ENCODE data around the gene LIMD2. TPM values are rescaled to one million over a fixed set of nuclear protein-coding genes. Genes with fewer than 3 reads are reported as not detected.

LIMD2 gene
- total RNA-seq, 1 experiment from 2014 or later: 93.5 TPM

GRCh38 chr17:63689479-63689878 lies 10.4 kb downstream of the LIMD2 start:
- H3K9ac ChIP-seq (ENCODE audit: extremely low read depth, insufficient read length, low read length): no peak overlapping the region
- H3K27me3 ChIP-seq (ENCODE audit: insufficient read depth, low read length): no peaks in the 10 kb centered on the region
- no peaks in the 10 kb centered on the region for H4K20me1 ChIP-seq (ENCODE audit: control insufficient read depth, insufficient read depth, insufficient read length)
- H3K79me1 ChIP-seq (ENCODE audit: insufficient read depth, low read depth, low read length, poor library complexity, severe bottlenecking): no peaks in the 10 kb centered on the region
- no peak overlapping the region for H3K4ac ChIP-seq (ENCODE audit: low read depth, low read length)
- peaks cover under 1 to 5% of the 10 kb centered on the region in 2 experiments; a peak in 2 of 4 replicates for H3K4me1 Mint-ChIP-seq
- H2BK20ac ChIP-seq (ENCODE audit: low read depth, low read length, poor library complexity, severe bottlenecking): no peak overlapping the region
- H3K27ac ChIP-seq (ENCODE audit: insufficient read length, low read depth, low read length): no peak overlapping the region
- no peak overlapping the region for H4K91ac ChIP-seq (ENCODE audit: insufficient read length, low read depth, low read length)
- TF ChIP-seq CTCF (conservative IDR thresholded peaks at IDR 0.05): no peak
- H4K8ac ChIP-seq (replicated peaks; ENCODE audit: insufficient read length, low read depth, low read length): no peak overlapping the region
- H2BK12ac ChIP-seq (ENCODE audit: insufficient read length, low read depth, low read length): no peak overlapping the region
- H3K79me2 ChIP-seq (ENCODE audit: insufficient read depth, low read length): no peaks in the 10 kb centered on the region
- no peak overlapping the region for H3K56ac ChIP-seq (ENCODE audit: insufficient read length, low read depth, low read length)
- H3K23me2 ChIP-seq (ENCODE audit: insufficient read length, low read depth, low read length, poor library complexity, severe bottlenecking): no peaks in the 10 kb centered on the region
- H3K36me3 Mint-ChIP-seq (ENCODE audit: insufficient read depth in 1 of 3, low read depth in 3 of 3): peaks cover 7 to 38% (median 30%) of the 10 kb centered on the region in 3 experiments
- no peak overlapping the region for H3K14ac ChIP-seq (ENCODE audit: insufficient read depth, low read length)
- H2BK15ac ChIP-seq (ENCODE audit: low read depth, low read length): no peak overlapping the region
- H3K4me3 Mint-ChIP-seq: no peak overlapping the region
- H3K27ac Mint-ChIP-seq: no peak overlapping the region
- no peak overlapping the region for H3K4me2 ChIP-seq (ENCODE audit: insufficient read depth, insufficient read length, low read length)
- H3K9me3 Mint-ChIP-seq: no peaks in the 10 kb centered on the region
- no peak overlapping the region for H2BK120ac ChIP-seq (ENCODE audit: low read depth, low read length, poor library complexity, severe bottlenecking)
- H3T11ph ChIP-seq (ENCODE audit: low read length): no peak overlapping the region
- H2AFZ ChIP-seq (ENCODE audit: low read length): no peak overlapping the region
- no CpG with 5 or more reads among the region's 14 CpGs for WGBS (ENCODE audit: extremely low coverage, insufficient read length, low lambda C conversion rate)
- H3K23ac ChIP-seq (ENCODE audit: insufficient read length, low read depth, low read length): no peak overlapping the region
- no peak overlapping the region for H3K18ac ChIP-seq (ENCODE audit: insufficient read length, low read depth, low read length)
- no peaks in the 10 kb centered on the region for H3K9me3 ChIP-seq (ENCODE audit: control insufficient read depth, low read depth, low read length)
- no peak for DNase-seq
- no peaks in the 10 kb centered on the region for H3K27me3 Mint-ChIP-seq (ENCODE audit: low read depth)
- H3K4me1 ChIP-seq (ENCODE audit: insufficient read depth, low read length): no peaks in the 10 kb centered on the region; the same call in 1 of the 2 replicates
- no peak overlapping the region for H2BK5ac ChIP-seq (ENCODE audit: insufficient read length, low read length)
- H4K5ac ChIP-seq (ENCODE audit: insufficient read length, low read depth, low read length): no peak overlapping the region
- no peak overlapping the region for H2AK5ac ChIP-seq (ENCODE audit: insufficient read length, low read length)
